WTC11 (cell line): ENCODE results near the gene AP1G2. TPM values are rescaled to one million over a fixed set of nuclear protein-coding genes. Genes with fewer than 3 reads are reported as not detected.

Source experiments
- ATAC-seq: fragments of 200-7000 bp; cut with Tn5 transposase; 2 replicates; pipeline ENCODE4 v1.10.0; 2021; ENCODE audit warnings: mild to moderate bottlenecking, moderate library complexity
- CTCF ChIA-PET: fragments of 300-600 bp; sonication (Branson Sonifier 250); formaldehyde crosslinking; loops from one replicate; lab custom pipeline; 2021; ENCODE audit warnings: antibody characterized with exemption; lab: Charles Lee
- POLR2A ChIA-PET: fragments of 350-600 bp; sonication (Branson Sonifier 250); formaldehyde crosslinking; loops from one replicate; lab custom pipeline; 2021; ENCODE audit warnings: antibody characterized with exemption; lab: Charles Lee
- DNase-seq: peaks from one replicate; pipeline ENCODE4 v3.0.0; 2021; ENCODE audit warnings: low spot score
- H3K27ac Mint-ChIP-seq: 2 replicates; pipeline ENCODE4 v1.8.0; 2021; ENCODE audit warnings: mixed read lengths
- H3K27me3 Mint-ChIP-seq: 2 replicates; pipeline ENCODE4 v1.8.0; 2021; ENCODE audit warnings: low read depth, mild to moderate bottlenecking, moderate library complexity, mixed read lengths
- H3K36me3 Mint-ChIP-seq: 2 replicates; pipeline ENCODE4 v1.8.0; 2021; ENCODE audit warnings: mixed read lengths
- H3K4me1 Mint-ChIP-seq: 2 replicates; pipeline ENCODE4 v1.8.0; 2022; ENCODE audit warnings: mixed read lengths
- H3K4me3 Mint-ChIP-seq: 2 replicates; pipeline ENCODE4 v1.8.0; 2021; ENCODE audit warnings: mild to moderate bottlenecking, moderate library complexity, mixed read lengths
- H3K9me3 Mint-ChIP-seq: 2 replicates; pipeline ENCODE4 v1.8.0; 2021; ENCODE audit warnings: mixed read lengths
- AFF4 ChIP-seq: sonication (generic); formaldehyde crosslinking; IDR thresholded peaks from 2 replicates; pipeline ENCODE4 v1.8.1; 2023; ENCODE audit warnings: mild to moderate bottlenecking, missing genetic modification reagents, borderline replicate concordance
- ATF6 ChIP-seq: sonication (generic); formaldehyde crosslinking; IDR thresholded peaks from 2 replicates; pipeline ENCODE4 v1.8.1; 2023; ENCODE audit warnings: mild to moderate bottlenecking, missing genetic modification reagents
- E2F1 ChIP-seq: sonication (generic); formaldehyde crosslinking; IDR thresholded peaks from 2 replicates; pipeline ENCODE4 v1.8.0; 2022; ENCODE audit warnings: mild to moderate bottlenecking, missing genetic modification reagents
- E2F5 ChIP-seq: sonication (generic); formaldehyde crosslinking; IDR thresholded peaks from 2 replicates; pipeline ENCODE4 v1.8.1; 2022; ENCODE audit warnings: mild to moderate bottlenecking, moderate library complexity, missing genetic modification reagents
- ELF4 ChIP-seq: sonication (generic); formaldehyde crosslinking; IDR thresholded peaks from 2 replicates; pipeline ENCODE4 v1.8.1; 2022; ENCODE audit warnings: low read depth, mild to moderate bottlenecking, moderate library complexity, missing genetic modification reagents
- ERG ChIP-seq: fragments of 250-450 bp; sonication (Bioruptor Pico); IDR thresholded peaks from 2 replicates; pipeline ENCODE4 v1.8.0; 2021; ENCODE audit warnings: mild to moderate bottlenecking
- FOXK1 ChIP-seq: sonication (generic); formaldehyde crosslinking; IDR thresholded peaks from 2 replicates; pipeline ENCODE4 v1.8.0; 2022; ENCODE audit warnings: mild to moderate bottlenecking, moderate library complexity, missing genetic modification reagents
- FOXP1 ChIP-seq: sonication (generic); formaldehyde crosslinking; IDR thresholded peaks from 2 replicates; pipeline ENCODE4 v1.8.0; 2022; ENCODE audit warnings: missing genetic modification reagents, mild to moderate bottlenecking, moderate library complexity, borderline replicate concordance
- GABPB1 ChIP-seq: sonication (generic); formaldehyde crosslinking; IDR thresholded peaks from 2 replicates; pipeline ENCODE4 v1.8.1; 2023; ENCODE audit warnings: mild to moderate bottlenecking, missing genetic modification reagents
- MYBL2 ChIP-seq: sonication (generic); formaldehyde crosslinking; IDR thresholded peaks from 2 replicates; pipeline ENCODE4 v1.8.1; 2023; ENCODE audit warnings: mild to moderate bottlenecking, moderate library complexity, missing genetic modification reagents
- NFATC4 ChIP-seq: fragments of 250-450 bp; sonication (Bioruptor Pico); IDR thresholded peaks from 2 replicates; pipeline ENCODE4 v1.9.0; 2021; ENCODE audit warnings: mild to moderate bottlenecking
- RELA ChIP-seq: sonication (generic); formaldehyde crosslinking; IDR thresholded peaks from 2 replicates; pipeline ENCODE4 v1.8.1; 2022; ENCODE audit warnings: missing genetic modification reagents, mild to moderate bottlenecking, borderline replicate concordance
- SMAD4 ChIP-seq: sonication (generic); formaldehyde crosslinking; IDR thresholded peaks from 2 replicates; pipeline ENCODE4 v1.8.0; 2022; ENCODE audit warnings: mild to moderate bottlenecking, missing genetic modification reagents
- SOX15 ChIP-seq: fragments of 250-450 bp; sonication (Bioruptor Pico); IDR thresholded peaks from 2 replicates; pipeline ENCODE4 v1.9.0; 2021; ENCODE audit warnings: mild to moderate bottlenecking
- SP1 ChIP-seq: sonication (generic); formaldehyde crosslinking; conservative IDR thresholded peaks from 2 replicates; pipeline ENCODE4 v1.8.1; 2022; ENCODE audit warnings: missing genetic modification reagents
- ZBTB43 ChIP-seq: sonication (generic); formaldehyde crosslinking; IDR thresholded peaks from 2 replicates; pipeline ENCODE4 v1.8.1; 2023; ENCODE audit warnings: mild to moderate bottlenecking, missing genetic modification reagents
- ZNF263 ChIP-seq: sonication (generic); formaldehyde crosslinking; IDR thresholded peaks from 2 replicates; pipeline ENCODE4 v1.8.1; 2022; ENCODE audit warnings: low read depth, mild to moderate bottlenecking, moderate library complexity, missing genetic modification reagents
- ZNF671 ChIP-seq: fragments of 250-450 bp; sonication (Bioruptor Pico); IDR thresholded peaks from 2 replicates; pipeline ENCODE4 v1.8.0; 2021; ENCODE audit warnings: mild to moderate bottlenecking
- total RNA-seq: library from RNA; stranded (reverse); gene quantifications from 3 replicates; pipeline ENCODE4 v1.2.3, GENCODE V29; 2021

Gene AP1G2
- total RNA-seq, 1 experiment from 2014 or later = 122 TPM

GRCh38 chr14:23542261-23542660 lies 25.3 kb downstream of the AP1G2 start (continued):
- TF ChIP-seq AFF4 (no peak), E2F5 (CRISPR knock-in tag) (no peak), RELA (CRISPR knock-in tag) (no peak), MYBL2 (no peak)

- Mint-ChIP-seq H3K4me3 (no peak overlapping the region), H3K27me3 (no peaks in the 10 kb centered on the region), H3K36me3 (peaks cover 18% of the 10 kb centered on the region), H3K4me1 (peaks cover 55% of the 10 kb centered on the region), H3K27ac (peak overlapping the region; percentile 100), H3K9me3 (no peaks in the 10 kb centered on the region)
- ChIA-PET CTCF (interaction anchor here (1.0 to 7.8 kb wide), 11 partner anchors 9 to 62 kb away, joined by 3 to 181 read pairs (median 14); no protein-coding TSS in a partner anchor), POLR2A (interaction anchor here (0.6 to 5.5 kb wide), 7 partner anchors 9 to 219 kb away, joined by 3 to 102 read pairs (median 49); partner anchors contain the start of genes PABPN1, THTPA and ZFHX2)
- no peak for DNase-seq
- TF ChIP-seq GABPB1 (CRISPR knock-in tag) (0 out of 2 replicates have a peak, but pooled peaks have one; percentile 7), SOX15 (CRISPR knock-in tag) (no peak), SP1 (CRISPR knock-in tag) (no peak), SMAD4 (CRISPR knock-in tag) (no peak), FOXP1 (CRISPR knock-in tag) (no peak), NFATC4 (CRISPR knock-in tag) (no peak)
- no peak for ATAC-seq
These were observed 27.5 kb downstream of the AP1G2 start for GRCh38 chr14:23540141-23540469.

GRCh38 chr14:23539248-23540140 lies 28.1 kb downstream of the AP1G2 start:
- Mint-ChIP-seq H3K4me3 (peak overlapping the region; percentile 83), H3K27ac (peak overlapping the region; percentile 100), H3K9me3 (no peaks in the 10 kb centered on the region), H3K36me3 (peaks cover 23% of the 10 kb centered on the region), H3K27me3 (no peaks in the 10 kb centered on the region), H3K4me1 (peaks cover 57% of the 10 kb centered on the region)
- ATAC-seq = peak; percentile 22
- ChIA-PET POLR2A (interaction anchor here (0.6 to 5.5 kb wide), 11 partner anchors 9 to 219 kb away, joined by 3 to 102 read pairs (median 19); partner anchors contain the start of genes JPH4, PABPN1, THTPA and ZFHX2), CTCF (interaction anchor here (0.5 to 7.8 kb wide), 19 partner anchors 10 to 968 kb away, joined by 3 to 181 read pairs (median 6); partner anchors contain the start of genes AP1G2, NGDN and ZFHX2)
- peak; percentile 77 for DNase-seq
- TF ChIP-seq ATF6 (CRISPR knock-in tag) (no peak), ERG (no peak), FOXP1 (CRISPR knock-in tag) (peak; percentile 55; the same call in 1 of the 2 replicates), FOXK1 (no peak), MYBL2 (0 out of 2 replicates have a peak, but pooled peaks have one; percentile 53), E2F1 (CRISPR knock-in tag) (no peak), ZNF671 (CRISPR knock-in tag) (no peak), ZNF263 (peak; percentile 6; the same call in 1 of the 2 replicates), SP1 (CRISPR knock-in tag) (peak; percentile 46; the same call in 1 of the 2 replicates), E2F5 (CRISPR knock-in tag) (no peak), ZBTB43 (peak; percentile 72; the same call in 1 of the 2 replicates), ELF4 (CRISPR knock-in tag) (no peak)
